Esophagus muscularis mucosa (tissue), 4 donors: ENCODE measurements around the gene RNPS1.

Experiments
- CTCF ChIP-seq, 3 experiments: fragments of 200-600 bp in 2 of 3; fragments of 450-650 bp in 1 of 3; sonication (generic) in 2 of 3; IDR thresholded peaks; one replicate each; pipeline ENCODE4 v1.5.1; 2017 to 2019; ENCODE audit warnings: antibody characterized with exemption in 3 of 3, mild to moderate bottlenecking in 2 of 3, moderate library complexity in 1 of 3
- EP300 ChIP-seq: sonication (generic); formaldehyde crosslinking; IDR thresholded peaks from one replicate; pipeline ENCODE4 v1.6.1; 2017; ENCODE audit warnings: antibody characterized with exemption
- POLR2A ChIP-seq: fragments of 450-650 bp; IDR thresholded peaks from one replicate; pipeline ENCODE4 v1.6.1; 2017; ENCODE audit warnings: antibody characterized with exemption, moderate library complexity, mild to moderate bottlenecking, low read depth
- POLR2AphosphoS5 ChIP-seq, 2 donors: sonication (generic); formaldehyde crosslinking; IDR thresholded peaks; one replicate each; pipeline ENCODE4 v1.6.1; 2017; ENCODE audit warnings: antibody characterized with exemption in 2 of 2

GRCh38 chr16:2251296-2252111, 16.4 kb downstream of the RNPS1 start, which contains the start of gene ECI1:
- TF ChIP-seq CTCF (IDR thresholded peaks at IDR 0.05) (peak; percentile 76 to 86 (median 80)), EP300 (no peak), POLR2A (peak; percentile 77), POLR2AphosphoS5 (IDR thresholded peaks at IDR 0.05) (peak; percentile 92 to 93)
